KOPT-K1 (cell line): ENCODE measurements around the gene ZSCAN2.
"Not testable (repeated sequence)": the region's sequence is repeated elsewhere in the genome, so short reads cannot be mapped to it uniquely, and the experiment has no call there.

Experiments used
- H3K27ac ChIP-seq: fragments of 200-600 bp; sonication (generic); 2 replicates; pipeline ENCODE4 v1.5.1; 2016; ENCODE audit warnings: antibody characterized with exemption, mild to moderate bottlenecking, low read depth, low read length; ENCODE audit not compliant: poor library complexity, severe bottlenecking
- H3K36me3 ChIP-seq: fragments of 200-600 bp; sonication (generic); 2 replicates; pipeline ENCODE4 v1.5.1; 2017; ENCODE audit warnings: antibody characterized with exemption, mild to moderate bottlenecking, low read length, moderate library complexity; ENCODE audit not compliant: insufficient read depth
- H3K9me3 ChIP-seq: fragments of 200-600 bp; sonication (generic); 2 replicates; pipeline ENCODE4 v1.5.1; 2017; ENCODE audit warnings: antibody characterized with exemption, low read length, mild to moderate bottlenecking; ENCODE audit not compliant: insufficient read depth, poor library complexity, severe bottlenecking

Gene ZSCAN2

GRCh38 chr15:84642640-84643039, 41.8 kb downstream of the ZSCAN2 start:
- not testable (repeated sequence) for H3K27ac ChIP-seq
- H3K36me3 ChIP-seq, result peaks cover 100% of the 10 kb centered on the region

GRCh38 chr15:84643838-84644237, 43.0 kb downstream of the ZSCAN2 start:
- H3K36me3 ChIP-seq, result peaks cover 100% of the 10 kb centered on the region
- H3K27ac ChIP-seq, result no peak overlapping the region

More at GRCh38 chr15:84642640-84643039, 41.8 kb downstream of the ZSCAN2 start:
- not testable (repeated sequence) for H3K9me3 ChIP-seq

GRCh38 chr15:84645496-84645895, 44.7 kb downstream of the ZSCAN2 start:
- no peaks in the 10 kb centered on the region for H3K9me3 ChIP-seq
- peaks cover 100% of the 10 kb centered on the region for H3K36me3 ChIP-seq
- H3K27ac ChIP-seq, result no peak overlapping the region

More at GRCh38 chr15:84643838-84644237, 43.0 kb downstream of the ZSCAN2 start:
- no peaks in the 10 kb centered on the region for H3K9me3 ChIP-seq

- Histone ChIP-seq H3K36me3 (peaks cover 97% of the 10 kb centered on the region), H3K27ac (no peak overlapping the region), H3K9me3 (no peaks in the 10 kb centered on the region)
Observed at GRCh38 chr15:84645997-84646396, 45.2 kb downstream of the ZSCAN2 start.

GRCh38 chr15:84647726-84648125, 46.9 kb downstream of the ZSCAN2 start:
- H3K36me3 ChIP-seq, result peaks cover 96% of the 10 kb centered on the region
- H3K9me3 ChIP-seq, result no peaks in the 10 kb centered on the region
- H3K27ac ChIP-seq, result no peak overlapping the region

- Histone ChIP-seq H3K9me3 (no peaks in the 10 kb centered on the region), H3K36me3 (peaks cover 89% of the 10 kb centered on the region), H3K27ac (no peak overlapping the region)
Observed at GRCh38 chr15:84648539-84648938, 47.7 kb downstream of the ZSCAN2 start.

GRCh38 chr15:84649706-84650105, 48.9 kb downstream of the ZSCAN2 start:
- H3K27ac ChIP-seq, result no peak overlapping the region
- H3K36me3 ChIP-seq, result peaks cover 77% of the 10 kb centered on the region
- no peaks in the 10 kb centered on the region for H3K9me3 ChIP-seq

GRCh38 chr15:84653584-84653909, 52.7 kb downstream of the ZSCAN2 start:
- peak overlapping the region; percentile 73 for H3K27ac ChIP-seq

GRCh38 chr15:84653910-84654688, 53.3 kb downstream of the ZSCAN2 start, which contains the start of gene WDR73:
WDR73 (minus strand) TSS chr15:84654283; CDS start chr15:84654274, 9 bp downstream.
- H3K36me3 ChIP-seq, result peaks cover 33% of the 10 kb centered on the region
- H3K9me3 ChIP-seq, result no peaks in the 10 kb centered on the region
- H3K27ac ChIP-seq, result peak within 1 kb of the TSS; percentile 73

More at GRCh38 chr15:84653584-84653909, 52.7 kb downstream of the ZSCAN2 start:
- Histone ChIP-seq H3K9me3 (no peaks in the 10 kb centered on the region), H3K36me3 (peaks cover 39% of the 10 kb centered on the region)

- H3K9me3 ChIP-seq, result no peaks in the 10 kb centered on the region
- peaks cover 26% of the 10 kb centered on the region; the same call in 1 of the 2 replicates for H3K36me3 ChIP-seq
- H3K27ac ChIP-seq, result peak overlapping the region; percentile 73
Observed at GRCh38 chr15:84654689-84655453, 54.1 kb downstream of the ZSCAN2 start.

GRCh38 chr15:84656972-84657371, 56.2 kb downstream of the ZSCAN2 start:
- H3K27ac ChIP-seq, result no peak overlapping the region
- peaks cover 9% of the 10 kb centered on the region; the same call in 1 of the 2 replicates for H3K36me3 ChIP-seq
- no peaks in the 10 kb centered on the region for H3K9me3 ChIP-seq

- Histone ChIP-seq H3K9me3 (no peaks in the 10 kb centered on the region), H3K36me3 (peaks cover 1% of the 10 kb centered on the region; the same call in 1 of the 2 replicates), H3K27ac (peak overlapping the region; percentile 57)
Observed at GRCh38 chr15:84657748-84658079, 56.9 kb downstream of the ZSCAN2 start.

- H3K9me3 ChIP-seq, result no peaks in the 10 kb centered on the region
- H3K36me3 ChIP-seq, result no peaks in the 10 kb centered on the region
- H3K27ac ChIP-seq, result peak within 1 kb of the TSS; percentile 57
Observed at GRCh38 chr15:84658080-84658787, 57.4 kb downstream of the ZSCAN2 start, which contains the start of gene NMB. NMB (minus strand) TSS chr15:84658199; CDS start chr15:84658152, 47 bp downstream.

- no peaks in the 10 kb centered on the region for H3K9me3 ChIP-seq
- H3K36me3 ChIP-seq, result no peaks in the 10 kb centered on the region
- H3K27ac ChIP-seq, result peak overlapping the region; percentile 57
Observed at GRCh38 chr15:84658788-84659411, 58.1 kb downstream of the ZSCAN2 start.
